EL (cell line): ENCODE measurements around the gene PACS1.
A peak's percentile ranks its signal among the peaks of the same experiment; 100 is the strongest.

Experiments
- DNase-seq: peaks from one replicate; pipeline ENCODE4 v3.0.0-alpha.2; 2016

Gene PACS1

GRCh38 chr11:66280428-66280827 is 210.4 kb downstream of the PACS1 start:
- DNase-seq: no peak

- peak; percentile 39 for DNase-seq
These were observed 210.9 kb downstream of the PACS1 start for GRCh38 chr11:66281001-66281400.

- DNase-seq: no peak
These were observed 211.8 kb downstream of the PACS1 start for GRCh38 chr11:66281776-66282467.

GRCh38 chr11:66282468-66283455 is 212.7 kb downstream of the PACS1 start:
- DNase-seq: peak; percentile 91

GRCh38 chr11:66283461-66284105 is 213.5 kb downstream of the PACS1 start:
- no peak for DNase-seq

- DNase-seq: no peak
These were observed 214.5 kb downstream of the PACS1 start for GRCh38 chr11:66284526-66285078.

- no peak for DNase-seq
These were observed 215.3 kb downstream of the PACS1 start for GRCh38 chr11:66285250-66285947.

GRCh38 chr11:66286699-66287098 is 216.6 kb downstream of the PACS1 start:
- no peak for DNase-seq

GRCh38 chr11:66287211-66287888 is 217.3 kb downstream of the PACS1 start:
- no peak for DNase-seq

- no peak for DNase-seq
These were observed 218.0 kb downstream of the PACS1 start for GRCh38 chr11:66287889-66288670.

GRCh38 chr11:66288671-66289547 is 218.8 kb downstream of the PACS1 start, which contains the start of gene YIF1A:
Gene YIF1A, minus strand, starts transcription at chr11:66289143. Its CDS starts 158 bp downstream, at chr11:66288985.
- peak; percentile 100 for DNase-seq

- no peak for DNase-seq
These were observed 219.7 kb downstream of the PACS1 start for GRCh38 chr11:66289548-66290329.

GRCh38 chr11:66290330-66290621 is 220.2 kb downstream of the PACS1 start:
- no peak for DNase-seq

- no peak for DNase-seq
These were observed 221.2 kb downstream of the PACS1 start for GRCh38 chr11:66291303-66291705.

GRCh38 chr11:66291706-66292542 is 221.9 kb downstream of the PACS1 start, which contains the start of gene TMEM151A:
Gene TMEM151A, plus strand, starts transcription at chr11:66291894. Its CDS starts 120 bp downstream, at chr11:66292014.
- no peak for DNase-seq

GRCh38 chr11:66292543-66293332 is 222.7 kb downstream of the PACS1 start:
- no peak for DNase-seq

- no peak for DNase-seq
These were observed 223.3 kb downstream of the PACS1 start for GRCh38 chr11:66293352-66293751.
